SK-N-SH (cell line): ENCODE results near the gene GFPT1.

ENCODE experiments used
- CHD2 ChIP-seq: fragments of 150-350 bp; IDR thresholded peaks from 2 replicates; pipeline ENCODE4 v1.6.1; 2018; ENCODE audit warnings: low read length; ENCODE audit not compliant: partially characterized antibody
- GABPA ChIP-seq: IDR thresholded peaks from 2 replicates; pipeline ENCODE4 v1.4.0; 2012; ENCODE audit warnings: low read depth, mild to moderate bottlenecking
- NFIC ChIP-seq: IDR thresholded peaks from 2 replicates; pipeline ENCODE4 v1.4.0; 2012; ENCODE audit warnings: borderline replicate concordance
- TF ChIP-seq, protein P1 (sequence below): fragments of 200-600 bp; sonication (generic); IDR thresholded peaks from 2 replicates; pipeline ENCODE4 v1.6.1; 2017; ENCODE audit warnings: antibody characterized with exemption, mild to moderate bottlenecking, moderate library complexity

DNA sequence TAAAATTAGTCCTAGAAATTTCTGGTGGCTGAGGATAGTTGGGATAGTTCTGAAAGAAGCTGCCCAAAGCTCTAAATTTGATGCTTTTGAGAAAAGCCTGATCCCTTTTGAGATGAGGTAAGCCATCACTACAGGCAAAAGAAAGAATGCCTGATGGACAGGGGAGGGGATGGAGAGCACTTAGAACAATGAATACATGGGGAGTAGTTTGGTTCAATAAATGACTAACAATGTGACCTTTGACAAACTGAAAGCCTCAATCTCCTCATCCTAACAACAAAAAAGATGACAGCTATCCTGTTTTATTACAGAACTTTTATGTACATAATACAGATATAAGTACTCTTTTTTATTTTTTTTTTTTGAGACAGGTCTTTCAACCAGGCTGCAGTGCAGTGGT, 42.7 kb downstream of the GFPT1 start:
- TF ChIP-seq, protein P1, sequence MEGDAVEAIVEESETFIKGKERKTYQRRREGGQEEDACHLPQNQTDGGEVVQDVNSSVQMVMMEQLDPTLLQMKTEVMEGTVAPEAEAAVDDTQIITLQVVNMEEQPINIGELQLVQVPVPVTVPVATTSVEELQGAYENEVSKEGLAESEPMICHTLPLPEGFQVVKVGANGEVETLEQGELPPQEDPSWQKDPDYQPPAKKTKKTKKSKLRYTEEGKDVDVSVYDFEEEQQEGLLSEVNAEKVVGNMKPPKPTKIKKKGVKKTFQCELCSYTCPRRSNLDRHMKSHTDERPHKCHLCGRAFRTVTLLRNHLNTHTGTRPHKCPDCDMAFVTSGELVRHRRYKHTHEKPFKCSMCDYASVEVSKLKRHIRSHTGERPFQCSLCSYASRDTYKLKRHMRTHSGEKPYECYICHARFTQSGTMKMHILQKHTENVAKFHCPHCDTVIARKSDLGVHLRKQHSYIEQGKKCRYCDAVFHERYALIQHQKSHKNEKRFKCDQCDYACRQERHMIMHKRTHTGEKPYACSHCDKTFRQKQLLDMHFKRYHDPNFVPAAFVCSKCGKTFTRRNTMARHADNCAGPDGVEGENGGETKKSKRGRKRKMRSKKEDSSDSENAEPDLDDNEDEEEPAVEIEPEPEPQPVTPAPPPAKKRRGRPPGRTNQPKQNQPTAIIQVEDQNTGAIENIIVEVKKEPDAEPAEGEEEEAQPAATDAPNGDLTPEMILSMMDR: no peak
- TF ChIP-seq NFIC (no peak), CHD2 (no peak), GABPA (no peak)
